ENCODE measurements around the gene NTSR1. TPM values are rescaled to one million over a fixed set of nuclear protein-coding genes. Genes with fewer than 3 reads are reported as not detected.

NTSR1 gene
- total RNA-seq, 4 donors from 2014 or later = 0.04 to 0.13 TPM; not detected in 2

DNA sequence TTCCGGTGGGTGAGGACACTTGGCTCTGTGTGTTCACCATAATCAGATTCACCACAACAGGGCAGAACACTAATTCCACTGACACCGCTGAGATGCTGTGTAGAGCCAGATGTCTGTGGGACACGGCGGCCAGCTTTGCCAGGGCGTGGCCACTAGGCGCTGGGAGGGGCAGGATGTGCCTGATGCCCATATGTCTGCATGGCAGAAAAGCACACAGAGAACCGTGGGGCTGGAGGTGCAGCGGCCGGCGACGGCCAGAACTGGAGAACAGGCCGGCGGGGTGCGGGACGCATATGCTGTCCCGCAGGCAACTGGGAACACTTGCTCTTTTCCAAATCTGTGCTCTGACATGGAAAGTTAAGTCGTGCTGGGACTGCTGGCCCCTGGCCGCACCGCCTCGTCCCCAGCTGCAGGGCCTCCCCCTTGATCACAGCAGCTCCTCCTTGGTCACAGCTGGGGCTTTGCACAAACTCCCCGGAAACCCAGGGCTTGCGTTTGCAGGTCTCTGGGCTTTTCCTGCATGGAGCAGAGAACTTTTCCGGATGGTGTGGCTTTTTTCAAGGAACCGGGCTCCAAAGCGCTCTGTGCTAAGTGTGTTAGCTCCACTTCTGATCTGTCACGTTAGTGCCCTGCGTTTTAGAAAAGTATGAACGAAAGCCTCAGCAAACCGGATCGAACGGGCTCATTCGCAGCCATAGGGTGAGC is 31.1 kb downstream of the NTSR1 start:
- intact Hi-C loops (cut with DNase I; ENCODE audit: low total_unique reads) (no loop called here), in situ Hi-C loops (cut with MboI; ENCODE audit: low sequenced_read_pairs in 4 of 4) (no loop called here)
- H3K4me3 ChIP-seq = peak overlapping the region in 3 of 4 donors; percentile 9 to 31 (median 10)
- no peak for ATAC-seq
- H3K27ac ChIP-seq = no peak overlapping the region
- no peaks in the 10 kb centered on the region for H3K9me3 ChIP-seq
- H3K36me3 ChIP-seq = no peaks in the 10 kb centered on the region
- H3K4me1 ChIP-seq = no peaks in the 10 kb centered on the region
- DNase-seq = no peak
- TF ChIP-seq, protein P1, sequence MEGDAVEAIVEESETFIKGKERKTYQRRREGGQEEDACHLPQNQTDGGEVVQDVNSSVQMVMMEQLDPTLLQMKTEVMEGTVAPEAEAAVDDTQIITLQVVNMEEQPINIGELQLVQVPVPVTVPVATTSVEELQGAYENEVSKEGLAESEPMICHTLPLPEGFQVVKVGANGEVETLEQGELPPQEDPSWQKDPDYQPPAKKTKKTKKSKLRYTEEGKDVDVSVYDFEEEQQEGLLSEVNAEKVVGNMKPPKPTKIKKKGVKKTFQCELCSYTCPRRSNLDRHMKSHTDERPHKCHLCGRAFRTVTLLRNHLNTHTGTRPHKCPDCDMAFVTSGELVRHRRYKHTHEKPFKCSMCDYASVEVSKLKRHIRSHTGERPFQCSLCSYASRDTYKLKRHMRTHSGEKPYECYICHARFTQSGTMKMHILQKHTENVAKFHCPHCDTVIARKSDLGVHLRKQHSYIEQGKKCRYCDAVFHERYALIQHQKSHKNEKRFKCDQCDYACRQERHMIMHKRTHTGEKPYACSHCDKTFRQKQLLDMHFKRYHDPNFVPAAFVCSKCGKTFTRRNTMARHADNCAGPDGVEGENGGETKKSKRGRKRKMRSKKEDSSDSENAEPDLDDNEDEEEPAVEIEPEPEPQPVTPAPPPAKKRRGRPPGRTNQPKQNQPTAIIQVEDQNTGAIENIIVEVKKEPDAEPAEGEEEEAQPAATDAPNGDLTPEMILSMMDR (IDR thresholded peaks at IDR 0.05 in 4 of 5, conservative IDR thresholded peaks at IDR 0.05 in 1 of 5) = no peak
- no peak for TF ChIP-seq POLR2A (IDR thresholded peaks at IDR 0.05)
- peaks cover 36 to 66% (median 58%) of the 10 kb centered on the region in 3 donors for H3K27me3 ChIP-seq

DNA sequence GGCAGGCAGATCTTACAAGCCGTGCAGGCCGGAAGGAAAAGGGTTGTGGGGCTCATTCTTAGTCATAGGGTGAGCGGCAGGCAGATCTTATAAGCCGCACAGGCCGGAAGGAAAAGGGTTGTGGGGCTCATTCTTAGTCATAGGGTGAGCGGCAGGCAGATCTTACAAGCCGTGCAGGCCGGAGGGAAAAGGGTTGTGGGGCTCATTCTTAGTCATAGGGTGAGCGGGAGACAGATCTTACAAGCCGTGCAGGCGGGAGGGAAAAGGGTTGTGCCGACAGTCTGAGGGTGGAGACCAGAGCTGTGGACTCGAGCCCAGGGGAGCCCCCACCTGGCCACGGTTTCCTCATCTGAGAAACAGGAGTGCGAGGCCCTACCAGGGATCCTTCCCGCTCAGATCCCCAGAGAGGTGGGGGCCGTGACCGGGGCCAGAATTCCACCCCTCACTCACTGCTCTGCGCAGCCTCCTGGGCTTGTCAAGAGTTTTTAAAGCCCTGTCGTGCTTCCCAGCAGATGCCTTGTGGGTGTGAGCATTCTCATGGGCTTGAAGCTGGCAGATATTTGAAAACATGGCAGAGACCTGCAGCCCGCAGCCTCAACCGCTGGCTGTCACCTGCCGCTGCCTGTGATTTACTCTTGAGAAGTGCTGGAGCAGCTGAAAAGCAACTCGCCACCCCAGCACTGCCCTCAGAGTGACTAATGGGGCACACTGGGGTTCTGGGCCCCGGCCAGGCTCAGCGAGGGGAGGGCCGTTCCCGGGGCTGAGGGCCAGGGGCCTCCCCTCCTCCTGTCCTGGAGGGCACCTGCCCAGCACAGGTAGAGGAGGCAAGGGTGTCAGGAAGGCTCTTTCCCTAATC is 31.9 kb downstream of the NTSR1 start:
- intact Hi-C loops (cut with DNase I; ENCODE audit: low total_unique reads) (no loop called here), in situ Hi-C loops (cut with MboI; ENCODE audit: low sequenced_read_pairs in 4 of 4) (no loop called here)
- H3K27ac ChIP-seq = no peak overlapping the region
- ATAC-seq (no peak), DNase-seq (no peak)
- no peaks in the 10 kb centered on the region for H3K36me3 ChIP-seq
- no peaks in the 10 kb centered on the region for H3K4me1 ChIP-seq
- no peak for TF ChIP-seq POLR2A (IDR thresholded peaks at IDR 0.05)
- TF ChIP-seq, protein P1 (IDR thresholded peaks at IDR 0.05 in 4 of 5, conservative IDR thresholded peaks at IDR 0.05 in 1 of 5) = no peak
- peak overlapping the region in 3 of 4 donors; percentile 9 to 31 (median 10) for H3K4me3 ChIP-seq
- no peaks in the 10 kb centered on the region for H3K9me3 ChIP-seq
- peaks cover 36 to 58% (median 55%) of the 10 kb centered on the region in 3 donors for H3K27me3 ChIP-seq

DNA sequence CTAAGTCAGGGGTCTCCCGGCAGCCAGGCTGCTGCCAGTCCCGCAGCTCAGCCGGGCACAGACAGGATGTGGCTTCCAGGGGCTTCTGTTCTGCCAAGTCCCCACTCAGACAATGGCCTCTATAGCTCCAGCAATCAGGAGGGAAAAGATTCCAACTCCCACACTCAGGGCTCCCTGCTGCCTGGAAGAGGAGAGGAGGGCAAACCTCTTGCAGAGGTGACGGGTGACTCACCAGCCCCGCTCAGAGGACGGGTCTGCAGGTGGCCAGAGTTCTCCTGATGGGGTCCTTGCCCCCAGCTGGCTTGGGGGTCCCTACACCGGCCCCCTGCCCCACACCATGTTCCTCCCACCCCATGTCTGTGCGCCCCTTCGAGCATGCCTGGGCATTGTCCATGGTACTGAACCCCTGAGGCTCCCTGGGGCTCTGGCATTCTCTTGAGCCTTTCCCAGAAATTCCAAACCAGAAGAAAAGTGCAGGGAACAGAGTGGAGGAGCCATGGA is 32.6 kb downstream of the NTSR1 start:
- in situ Hi-C loops (cut with MboI; ENCODE audit: low sequenced_read_pairs in 4 of 4) = no loop called here
- intact Hi-C loops (cut with DNase I; ENCODE audit: low total_unique reads) = no loop called here
- H3K27me3 ChIP-seq = peaks cover 36 to 53% (median 52%) of the 10 kb centered on the region in 3 donors
- H3K4me1 ChIP-seq = no peaks in the 10 kb centered on the region
- H3K36me3 ChIP-seq = no peaks in the 10 kb centered on the region
- TF ChIP-seq, protein P1 (IDR thresholded peaks at IDR 0.05 in 4 of 5, conservative IDR thresholded peaks at IDR 0.05 in 1 of 5) = no peak
- no peak for TF ChIP-seq POLR2A (IDR thresholded peaks at IDR 0.05)
- ATAC-seq (no peak), DNase-seq (no peak)
- no peak overlapping the region for H3K4me3 ChIP-seq
- H3K9me3 ChIP-seq = no peaks in the 10 kb centered on the region
- H3K27ac ChIP-seq = no peak overlapping the region

DNA sequence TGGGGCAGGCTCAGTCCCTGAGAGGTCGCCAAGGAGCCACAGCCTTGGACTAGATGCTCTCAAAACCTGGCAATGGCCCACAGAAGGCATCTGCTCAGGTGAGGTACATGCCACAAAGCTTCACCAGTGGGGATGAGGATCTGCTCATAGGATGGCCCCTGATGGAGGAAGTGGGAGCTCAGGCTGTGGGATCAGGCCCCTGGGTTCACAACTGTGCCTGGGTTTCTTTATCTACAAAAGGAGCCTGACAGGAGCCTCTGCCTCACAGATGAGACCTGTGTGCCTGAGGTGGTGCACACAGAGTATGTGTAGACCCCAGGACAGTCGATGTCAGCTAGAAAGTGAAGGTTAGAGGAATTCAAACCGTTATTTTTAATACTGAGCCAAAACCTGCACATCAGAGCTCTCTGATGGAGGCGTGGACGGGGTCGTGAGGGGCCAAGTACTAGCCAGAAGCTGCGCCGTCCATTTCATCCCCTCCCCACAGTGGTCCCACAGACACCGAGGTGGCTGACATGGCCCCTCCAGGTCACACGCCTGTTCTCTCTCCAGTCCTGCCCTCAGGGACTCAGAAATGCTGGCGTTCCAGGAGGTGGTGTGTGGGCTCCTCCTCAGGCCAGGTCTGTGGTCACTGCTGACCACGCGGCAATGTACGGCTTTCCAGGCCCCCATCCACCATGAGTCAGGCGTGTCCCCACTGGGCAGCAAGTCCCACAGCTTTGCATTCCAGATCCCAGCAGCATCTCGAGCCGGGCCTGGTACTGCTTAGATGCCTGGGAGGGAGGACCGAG is 33.3 kb downstream of the NTSR1 start:
- TF ChIP-seq, protein P1 (IDR thresholded peaks at IDR 0.05 in 4 of 5, conservative IDR thresholded peaks at IDR 0.05 in 1 of 5) = no peak
- no peak for TF ChIP-seq POLR2A (IDR thresholded peaks at IDR 0.05)
- DNase-seq = no peak
- no peak for ATAC-seq
- Histone ChIP-seq H3K4me3 (no peak overlapping the region), H3K27ac (no peak overlapping the region), H3K9me3 (no peaks in the 10 kb centered on the region), H3K4me1 (no peaks in the 10 kb centered on the region), H3K27me3 (peaks cover 36 to 50% (median 48%) of the 10 kb centered on the region in 3 donors), H3K36me3 (no peaks in the 10 kb centered on the region)
- intact Hi-C loops (cut with DNase I; ENCODE audit: low total_unique reads) (no loop called here), in situ Hi-C loops (cut with MboI; ENCODE audit: low sequenced_read_pairs in 4 of 4) (no loop called here)
